ENCODE data around the gene EPC1.

- TF ChIP-seq, protein P1, sequence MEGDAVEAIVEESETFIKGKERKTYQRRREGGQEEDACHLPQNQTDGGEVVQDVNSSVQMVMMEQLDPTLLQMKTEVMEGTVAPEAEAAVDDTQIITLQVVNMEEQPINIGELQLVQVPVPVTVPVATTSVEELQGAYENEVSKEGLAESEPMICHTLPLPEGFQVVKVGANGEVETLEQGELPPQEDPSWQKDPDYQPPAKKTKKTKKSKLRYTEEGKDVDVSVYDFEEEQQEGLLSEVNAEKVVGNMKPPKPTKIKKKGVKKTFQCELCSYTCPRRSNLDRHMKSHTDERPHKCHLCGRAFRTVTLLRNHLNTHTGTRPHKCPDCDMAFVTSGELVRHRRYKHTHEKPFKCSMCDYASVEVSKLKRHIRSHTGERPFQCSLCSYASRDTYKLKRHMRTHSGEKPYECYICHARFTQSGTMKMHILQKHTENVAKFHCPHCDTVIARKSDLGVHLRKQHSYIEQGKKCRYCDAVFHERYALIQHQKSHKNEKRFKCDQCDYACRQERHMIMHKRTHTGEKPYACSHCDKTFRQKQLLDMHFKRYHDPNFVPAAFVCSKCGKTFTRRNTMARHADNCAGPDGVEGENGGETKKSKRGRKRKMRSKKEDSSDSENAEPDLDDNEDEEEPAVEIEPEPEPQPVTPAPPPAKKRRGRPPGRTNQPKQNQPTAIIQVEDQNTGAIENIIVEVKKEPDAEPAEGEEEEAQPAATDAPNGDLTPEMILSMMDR (IDR thresholded peaks at IDR 0.05) = peak in 1 of 12 donors; percentile 12
- no peak for TF ChIP-seq POLR2A (IDR thresholded peaks at IDR 0.05)
Observed at GRCh38 chr10:32347363-32348022, 535 bp upstream of the EPC1 start.
